BLaER1 (cell line): ENCODE measurements around the gene GLB1L.
A peak's percentile ranks its signal among the peaks of the same experiment; 100 is the strongest.

Experiments used
- H3K27ac ChIP-seq: shearing (Covaris generic); formaldehyde crosslinking; 2 replicates; pipeline ENCODE4 v1.8.1; 2022
- H3K27me3 ChIP-seq: shearing (Covaris generic); formaldehyde crosslinking; 2 replicates; pipeline ENCODE4 v1.8.1; 2022
- H3K36me3 ChIP-seq: shearing (Covaris generic); formaldehyde crosslinking; 2 replicates; pipeline ENCODE4 v1.8.1; 2022
- H3K4me1 ChIP-seq: shearing (Covaris generic); formaldehyde crosslinking; 2 replicates; pipeline ENCODE4 v1.8.1; 2022
- H3K4me2 ChIP-seq: shearing (Covaris generic); formaldehyde crosslinking; 2 replicates; pipeline ENCODE4 v1.8.1; 2022
- H3K4me3 ChIP-seq: shearing (Covaris generic); formaldehyde crosslinking; 2 replicates; pipeline ENCODE4 v1.8.1; 2022
- H3K9ac ChIP-seq: shearing (Covaris generic); formaldehyde crosslinking; 2 replicates; pipeline ENCODE4 v1.8.1; 2022
- H3K9me3 ChIP-seq: shearing (Covaris generic); formaldehyde crosslinking; 2 replicates; pipeline ENCODE4 v1.8.1; 2022
- H4K20me1 ChIP-seq: shearing (Covaris generic); formaldehyde crosslinking; 2 replicates; pipeline ENCODE4 v1.8.1; 2022
- Cebpa-rat ChIP-seq: shearing (Covaris generic); IDR thresholded peaks from 2 replicates; pipeline ENCODE4 v1.8.1; 2022

GLB1L gene

GRCh38 chr2:219254590-219255201, 9.5 kb upstream of the GLB1L start:
- Histone ChIP-seq H3K9me3 (no peaks in the 10 kb centered on the region), H3K9ac (peak overlapping the region; percentile 42; the same call in 1 of the 2 replicates), H3K27me3 (peaks cover 16% of the 10 kb centered on the region; the same call in 1 of the 2 replicates)

GRCh38 chr2:219253753-219254589, 8.7 kb upstream of the GLB1L start, which contains the start of gene TUBA4A:
TSS of gene TUBA4A (minus strand) at chr2:219253918. CDS start at chr2:219253858, 60 bp downstream.
- Histone ChIP-seq H3K4me3 (peak within 1 kb of the TSS; percentile 71), H3K36me3 (peaks cover 10% of the 10 kb centered on the region; the same call in 1 of the 2 replicates), H3K27ac (peak within 1 kb of the TSS; percentile 67), H3K4me1 (peaks cover 64% of the 10 kb centered on the region), H4K20me1 (0 out of 2 replicates have a peak, but pooled peaks cover 2% of the 10 kb centered on the region), H3K9me3 (no peaks in the 10 kb centered on the region), H3K9ac (peak within 1 kb of the TSS; percentile 71), H3K4me2 (peak within 1 kb of the TSS; percentile 98), H3K27me3 (peaks cover 16% of the 10 kb centered on the region; the same call in 1 of the 2 replicates)
- TF ChIP-seq Cebpa-rat: no peak

More at GRCh38 chr2:219254590-219255201, 9.5 kb upstream of the GLB1L start:
- Histone ChIP-seq H3K36me3 (peaks cover 10% of the 10 kb centered on the region; the same call in 1 of the 2 replicates), H3K27ac (peak overlapping the region; percentile 67), H3K4me1 (peaks cover 57% of the 10 kb centered on the region), H3K4me3 (peak overlapping the region; percentile 71), H3K4me2 (peak overlapping the region; percentile 98), H4K20me1 (no peaks in the 10 kb centered on the region)
- TF ChIP-seq Cebpa-rat: 0 out of 2 replicates have a peak, but pooled peaks have one; percentile 25

DNA sequence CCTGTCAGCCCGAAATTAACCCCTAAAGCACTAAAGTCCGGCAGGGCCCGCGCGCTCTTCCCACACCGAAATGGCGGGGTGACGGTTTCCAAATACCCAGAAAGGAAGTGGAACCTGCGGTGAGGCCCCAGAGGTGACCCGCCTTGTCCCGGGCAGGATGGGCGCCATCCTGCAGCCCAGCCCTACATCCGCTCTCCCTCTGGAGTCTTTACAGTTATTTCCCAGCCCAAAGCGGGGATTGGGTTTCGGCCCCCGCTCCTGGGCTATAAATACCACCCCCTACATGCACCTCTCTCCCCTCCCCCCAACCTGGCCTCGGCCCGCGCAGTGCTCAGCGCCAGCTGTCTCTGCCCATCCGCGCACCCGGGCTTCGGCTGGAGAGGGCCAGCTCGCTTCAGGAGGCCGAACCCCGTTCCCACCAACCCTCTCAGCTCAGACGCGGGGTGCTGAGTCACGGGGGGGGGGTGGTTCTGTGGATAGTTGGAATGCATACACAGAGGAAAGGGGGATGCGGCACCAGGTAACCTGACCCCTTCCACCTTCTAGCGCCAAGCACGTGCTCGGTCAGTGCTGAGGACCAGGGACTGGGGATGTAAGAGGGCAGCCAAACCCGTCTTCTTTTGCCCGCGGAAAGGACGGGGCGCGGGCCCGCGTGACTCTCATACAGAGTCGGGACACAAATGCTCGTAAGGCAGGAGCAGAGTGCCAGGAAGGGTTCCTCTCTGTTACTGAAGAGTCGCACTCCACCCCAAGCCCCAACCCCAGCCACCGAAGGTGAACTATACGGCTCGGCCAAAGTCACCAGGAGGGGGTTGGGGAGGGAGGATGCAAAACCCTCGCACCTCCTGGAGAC, 7.9 kb upstream of the GLB1L start, which contains the start of gene TUBA4B:
Gene TUBA4B (plus strand): TSS at position 344 of the 853 bp plus-strand sequence. CDS start 165 bp downstream, at position 509.
- H3K9me3 ChIP-seq: no peaks in the 10 kb centered on the region
- H3K27me3 ChIP-seq: peaks cover 16% of the 10 kb centered on the region; the same call in 1 of the 2 replicates
- H4K20me1 ChIP-seq: 0 out of 2 replicates have a peak, but pooled peaks cover 5% of the 10 kb centered on the region
- peak within 1 kb of the TSS; percentile 71 for H3K9ac ChIP-seq
- peak within 1 kb of the TSS; percentile 67 for H3K27ac ChIP-seq
- H3K4me1 ChIP-seq: peaks cover 72% of the 10 kb centered on the region
- no peak for TF ChIP-seq Cebpa-rat
- peaks cover 13% of the 10 kb centered on the region; the same call in 1 of the 2 replicates for H3K36me3 ChIP-seq
- H3K4me3 ChIP-seq: peak within 1 kb of the TSS; percentile 71
- peak within 1 kb of the TSS; percentile 98 for H3K4me2 ChIP-seq

GRCh38 chr2:219252570-219252899, 7.3 kb upstream of the GLB1L start:
- H3K27me3 ChIP-seq: peaks cover 16% of the 10 kb centered on the region; the same call in 1 of the 2 replicates
- H3K27ac ChIP-seq: peak overlapping the region; percentile 67; the same call in 1 of the 2 replicates

DNA sequence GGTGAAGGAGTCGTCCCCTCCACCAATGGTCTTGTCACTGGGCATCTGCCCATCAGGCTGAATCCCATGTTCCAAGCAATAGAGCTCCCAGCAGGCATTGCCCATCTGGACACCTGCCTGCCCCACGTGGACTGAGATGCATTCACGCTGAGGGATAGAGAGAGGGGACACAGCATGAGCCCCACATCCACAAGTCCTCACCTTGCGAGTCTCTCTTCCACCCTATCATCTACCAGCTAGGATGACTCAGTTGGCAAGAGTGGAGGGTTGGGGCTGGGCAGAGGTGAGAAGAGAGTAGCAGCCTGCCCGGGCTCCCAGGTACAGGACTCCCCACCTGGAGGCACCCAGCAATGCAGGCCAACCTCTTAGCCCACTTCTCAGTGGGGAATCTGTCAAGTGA, 6.8 kb upstream of the GLB1L start:
- H3K9me3 ChIP-seq: no peaks in the 10 kb centered on the region
- H3K27ac ChIP-seq: no peak overlapping the region
- no peak for TF ChIP-seq Cebpa-rat
- peaks cover 16% of the 10 kb centered on the region; the same call in 1 of the 2 replicates for H3K27me3 ChIP-seq
- 0 out of 2 replicates have a peak, but pooled peaks cover 5% of the 10 kb centered on the region for H4K20me1 ChIP-seq
- H3K9ac ChIP-seq: peak overlapping the region; percentile 71; the same call in 1 of the 2 replicates
- H3K4me1 ChIP-seq: peaks cover 83% of the 10 kb centered on the region
- H3K4me3 ChIP-seq: peak overlapping the region; percentile 71
- H3K4me2 ChIP-seq: peak overlapping the region; percentile 98
- H3K36me3 ChIP-seq: peaks cover 17% of the 10 kb centered on the region; the same call in 1 of the 2 replicates

More at GRCh38 chr2:219252570-219252899, 7.3 kb upstream of the GLB1L start:
- H3K4me1 ChIP-seq: peaks cover 78% of the 10 kb centered on the region
- no peaks in the 10 kb centered on the region for H3K9me3 ChIP-seq
- peak overlapping the region; percentile 98 for H3K4me2 ChIP-seq
- 0 out of 2 replicates have a peak, but pooled peaks cover 5% of the 10 kb centered on the region for H4K20me1 ChIP-seq
- peak overlapping the region; percentile 71 for H3K9ac ChIP-seq
- H3K4me3 ChIP-seq: peak overlapping the region; percentile 71
- H3K36me3 ChIP-seq: peaks cover 14% of the 10 kb centered on the region; the same call in 1 of the 2 replicates
- TF ChIP-seq Cebpa-rat: no peak

GRCh38 chr2:219251656-219252055, 6.4 kb upstream of the GLB1L start:
- Histone ChIP-seq H3K36me3 (peaks cover 18% of the 10 kb centered on the region; the same call in 1 of the 2 replicates), H3K27me3 (peaks cover 16% of the 10 kb centered on the region; the same call in 1 of the 2 replicates), H3K9ac (no peak overlapping the region), H3K27ac (no peak overlapping the region), H3K4me2 (peak overlapping the region; percentile 98), H4K20me1 (0 out of 2 replicates have a peak, but pooled peaks cover 5% of the 10 kb centered on the region), H3K4me3 (no peak overlapping the region), H3K9me3 (no peaks in the 10 kb centered on the region), H3K4me1 (peaks cover 87% of the 10 kb centered on the region)
- no peak for TF ChIP-seq Cebpa-rat

GRCh38 chr2:219250049-219250781, 5.0 kb upstream of the GLB1L start:
- H3K4me2 ChIP-seq: peak overlapping the region; percentile 98
- peaks cover 97% of the 10 kb centered on the region for H3K4me1 ChIP-seq
- no peak for TF ChIP-seq Cebpa-rat
- peak overlapping the region; percentile 69 for H3K27ac ChIP-seq
- peak overlapping the region; percentile 46 for H3K9ac ChIP-seq
- peaks cover 18% of the 10 kb centered on the region; the same call in 1 of the 2 replicates for H3K36me3 ChIP-seq
- peaks cover 16% of the 10 kb centered on the region; the same call in 1 of the 2 replicates for H3K27me3 ChIP-seq
- peak overlapping the region; percentile 48 for H3K4me3 ChIP-seq
- no peaks in the 10 kb centered on the region for H3K9me3 ChIP-seq
- 0 out of 2 replicates have a peak, but pooled peaks cover 5% of the 10 kb centered on the region for H4K20me1 ChIP-seq
